Activated CD8-positive, alpha-beta memory T cell treated with anti-CD3 and anti-CD28 coated beads, Interleukin-2, amount 50 U/mL, for 1 hour (primary cell): Measurements from ENCODE around the gene CCDC197.

Experiments used
- DNase-seq: peaks from one replicate; pipeline ENCODE4 v3.0.0-alpha.2; 2020; ENCODE audit errors: extremely low read depth

Gene CCDC197

DNA sequence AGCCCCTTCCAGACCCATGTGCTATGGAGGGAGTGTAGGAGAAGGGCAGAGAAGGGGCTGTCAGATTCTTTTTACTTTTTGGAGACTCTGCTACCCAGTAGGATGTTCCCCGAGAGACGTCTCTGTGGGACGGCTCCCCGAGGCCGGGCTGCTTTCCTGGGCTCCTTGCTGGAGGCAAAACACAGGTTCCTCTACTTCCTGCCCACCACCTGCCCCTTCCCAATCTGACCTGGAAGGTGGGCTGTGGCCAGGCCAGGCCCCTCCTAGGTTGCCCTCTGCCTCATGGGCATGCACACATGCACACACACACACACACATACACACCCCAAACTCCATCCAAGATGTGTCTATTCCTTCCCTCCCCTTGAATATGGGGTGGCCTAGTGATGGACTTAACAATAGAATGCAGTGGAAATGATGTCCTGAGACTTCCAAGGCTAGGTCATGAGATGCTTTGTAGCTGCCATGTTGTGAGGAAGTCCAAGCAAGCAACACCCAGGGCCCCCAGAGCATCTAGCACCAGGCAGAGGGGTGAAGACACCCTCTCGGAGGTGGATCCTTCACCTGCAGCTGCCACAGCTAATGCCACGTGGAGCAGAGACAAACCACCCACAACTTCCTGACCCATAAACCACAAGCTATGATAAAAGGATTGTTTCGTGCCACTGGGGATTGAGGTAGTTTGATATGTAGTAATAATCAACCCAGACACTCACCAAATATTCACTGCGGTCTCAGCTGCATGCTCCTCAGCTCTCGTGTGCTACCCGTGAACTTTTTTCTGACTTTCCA is 19.1 kb upstream of the CCDC197 start:
- DNase-seq = peak; percentile 61

DNA sequence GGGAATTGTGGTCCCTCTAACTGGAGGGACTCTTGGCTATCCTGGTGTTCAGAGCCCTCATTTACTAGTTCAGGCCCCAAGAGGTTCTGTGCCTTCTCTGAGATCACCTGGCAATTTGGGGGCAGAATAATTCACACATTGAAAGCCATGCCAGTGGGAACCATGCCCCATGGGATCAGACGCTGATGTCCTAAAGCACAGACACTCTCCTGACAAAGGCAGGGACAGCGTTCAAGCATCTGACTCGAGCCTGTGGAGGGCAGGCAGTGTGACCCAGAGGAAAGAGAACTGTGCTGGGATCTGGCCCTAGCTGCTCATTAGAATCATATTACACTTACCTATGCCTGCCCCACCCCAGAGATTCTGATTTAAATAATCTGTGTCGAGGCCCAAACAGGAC is 18.4 kb upstream of the CCDC197 start:
- DNase-seq = no peak

DNA sequence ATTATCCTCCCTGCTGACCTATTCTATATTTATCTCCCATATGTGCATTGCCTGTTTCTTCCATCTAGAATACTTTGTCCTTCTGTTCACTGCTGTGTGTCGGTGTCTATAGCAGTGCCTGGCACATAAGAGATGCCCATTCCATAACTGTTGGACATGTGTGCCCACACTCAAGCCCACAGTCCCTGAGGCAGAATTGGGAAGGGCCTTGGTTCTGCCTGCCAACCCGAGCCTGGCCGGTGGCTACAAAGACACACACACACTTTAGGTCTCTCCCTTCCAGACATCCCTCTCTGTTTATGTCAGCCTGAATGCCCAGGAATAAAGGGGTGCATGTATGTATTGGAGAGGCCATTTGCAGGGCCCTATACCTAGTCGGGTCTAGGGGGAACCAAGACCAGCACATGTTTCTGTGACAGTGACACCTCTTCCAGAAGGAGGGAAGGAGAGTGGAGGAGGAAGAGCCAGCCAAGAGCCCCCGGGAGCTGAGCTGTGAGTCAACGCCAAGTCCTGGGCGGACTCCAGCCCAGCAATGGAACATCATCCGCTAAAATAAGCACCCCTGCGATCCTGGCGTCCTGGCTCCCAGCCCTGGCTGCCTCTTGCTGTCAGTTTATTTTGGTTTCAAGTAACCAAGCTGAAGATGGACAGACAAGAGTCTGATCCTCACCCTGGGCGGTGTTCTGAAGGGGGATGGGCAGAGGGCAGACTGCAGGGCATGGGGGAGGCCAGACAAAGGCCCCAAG is 16.5 kb upstream of the CCDC197 start:
- no peak for DNase-seq

DNA sequence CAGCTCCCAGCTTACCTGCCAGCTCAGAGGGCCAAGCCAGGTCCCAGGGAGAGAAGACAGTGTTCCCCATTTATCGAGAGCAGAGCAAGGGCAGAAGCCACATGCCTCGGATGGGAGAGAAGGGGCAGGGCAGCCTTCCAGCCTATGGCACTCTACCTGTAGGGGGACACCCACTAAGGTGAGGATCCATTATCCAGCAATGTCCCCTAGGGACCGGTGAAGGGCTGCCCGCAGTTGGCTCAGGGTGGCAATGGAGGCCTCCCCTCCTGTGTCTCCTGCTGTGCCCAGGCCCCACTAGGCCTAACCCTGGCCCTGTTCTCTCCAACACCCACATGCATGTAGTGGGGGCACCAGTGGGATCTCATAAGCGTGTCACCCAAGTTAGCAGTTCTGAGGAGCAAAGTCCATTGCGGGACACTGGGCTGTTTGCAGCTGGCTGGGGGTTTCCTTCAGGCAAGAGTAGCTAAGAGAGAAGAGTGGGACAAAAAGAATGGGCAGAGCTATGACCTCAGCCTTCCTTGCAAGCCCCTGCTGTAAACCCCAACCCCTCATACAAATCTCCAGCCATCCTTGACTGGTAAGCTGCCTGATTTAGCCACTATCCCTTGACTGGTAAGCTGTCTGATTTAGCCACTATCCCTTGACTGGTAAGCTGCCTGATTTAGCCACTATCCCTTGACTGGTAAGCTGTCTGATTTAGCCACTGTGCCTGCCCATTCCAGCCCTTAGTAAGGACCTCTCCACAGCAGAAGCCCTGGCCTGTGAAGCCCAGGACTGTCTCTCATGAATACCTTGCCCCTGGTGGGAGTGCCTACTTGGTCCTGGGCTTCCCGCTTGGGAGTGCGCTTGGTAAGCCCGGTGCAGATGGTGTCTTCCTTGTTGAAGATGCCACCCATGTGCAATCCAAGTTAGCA is 15.5 kb upstream of the CCDC197 start:
- no peak for DNase-seq

DNA sequence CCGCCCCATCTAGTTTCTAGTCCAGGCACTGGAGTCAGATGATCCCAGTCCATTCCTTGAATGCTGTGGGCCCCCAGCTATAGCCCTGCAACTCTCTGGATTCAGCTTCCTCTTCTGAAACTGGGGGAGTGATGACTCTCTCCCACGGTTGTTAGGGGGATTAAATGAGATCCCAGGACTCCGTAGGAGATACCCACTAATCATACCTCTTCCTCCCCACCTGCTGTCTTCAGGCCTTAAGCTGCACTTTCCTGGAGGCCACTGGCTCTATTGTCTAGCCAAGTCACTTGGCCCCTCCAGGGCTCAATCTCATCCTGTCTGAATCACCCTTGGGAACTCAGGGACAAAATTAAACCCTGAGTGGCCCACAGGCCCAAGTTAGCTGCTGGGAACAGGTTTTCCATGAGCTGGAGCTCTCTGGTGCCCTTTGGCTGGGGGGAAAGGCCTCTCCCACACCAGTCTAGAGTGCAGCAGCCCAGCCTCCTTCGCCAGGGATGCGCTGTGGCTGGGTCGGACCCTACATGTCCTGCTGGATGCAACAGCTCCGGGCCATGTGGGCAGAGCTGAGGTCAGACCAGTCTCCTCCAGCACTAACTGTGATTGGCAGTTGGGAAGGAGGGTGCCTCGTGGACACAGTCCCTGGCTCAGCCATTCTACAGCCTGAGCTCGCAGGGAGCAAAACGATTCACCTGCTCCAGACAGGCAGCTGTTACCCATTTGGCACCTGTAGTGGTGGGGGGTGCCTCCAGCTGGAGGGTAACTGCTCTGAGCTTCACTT is 14.7 kb upstream of the CCDC197 start:
- DNase-seq = no peak

GRCh38 chr14:93984070-93984469 is 13.0 kb upstream of the CCDC197 start:
- no peak for DNase-seq

DNA sequence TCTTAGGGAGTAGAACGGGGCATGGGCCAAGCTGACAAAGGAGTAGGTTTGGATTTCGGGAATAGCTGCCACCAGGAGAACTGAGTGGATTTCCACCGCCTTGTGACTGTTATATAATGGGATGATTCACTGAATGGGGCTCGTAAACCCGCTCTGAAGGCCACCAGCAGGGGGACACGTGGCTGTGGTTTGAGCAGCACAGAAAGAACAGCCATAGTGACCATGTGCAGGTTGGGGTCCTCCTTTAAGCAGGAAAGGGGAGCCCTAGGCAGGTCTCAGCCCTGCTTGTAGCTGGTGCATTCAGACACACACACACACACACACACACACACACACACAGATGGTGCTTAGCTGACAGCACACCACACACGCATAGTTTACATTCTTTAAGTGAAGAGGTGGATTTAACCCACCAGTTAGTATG is 12.1 kb upstream of the CCDC197 start:
- no peak for DNase-seq

GRCh38 chr14:93986955-93987354 is 10.1 kb upstream of the CCDC197 start:
- DNase-seq = no peak

GRCh38 chr14:93987376-93987775 is 9.7 kb upstream of the CCDC197 start:
- DNase-seq = no peak

DNA sequence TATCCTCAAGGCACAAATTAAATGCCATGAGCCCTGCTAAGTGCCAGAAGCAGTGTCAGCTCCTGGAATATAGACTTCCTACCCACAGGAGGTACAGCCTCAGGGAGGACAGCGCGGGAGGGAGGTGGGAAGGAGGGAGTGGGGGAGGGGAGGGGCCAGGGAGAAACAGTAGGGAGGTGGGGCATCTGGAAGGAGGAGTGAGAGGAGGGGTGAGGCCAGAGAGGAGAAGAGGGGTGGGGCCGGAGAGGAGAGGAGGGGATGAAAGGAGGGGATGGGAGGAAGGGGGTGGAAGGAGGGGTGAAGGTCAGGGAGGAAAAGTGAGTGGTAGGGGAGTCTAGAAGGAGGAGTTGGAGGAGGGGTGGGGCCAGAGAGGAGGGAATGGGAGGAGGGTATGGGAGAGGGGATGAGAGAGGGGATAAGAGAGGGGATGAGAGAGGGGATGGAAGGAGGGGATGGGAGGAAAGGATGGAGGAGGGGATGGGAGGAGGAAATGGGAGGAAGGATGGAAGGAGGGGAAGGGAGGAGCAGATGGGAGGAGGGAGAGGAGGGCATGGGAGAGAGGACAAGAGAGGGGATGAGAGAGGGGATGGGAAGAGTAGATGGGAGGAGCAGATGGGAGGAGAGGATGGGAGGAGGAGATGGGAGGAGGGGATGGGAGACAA is 9.2 kb upstream of the CCDC197 start:
- no peak for DNase-seq

- no peak for DNase-seq
Observed at GRCh38 chr14:93989939-93990338, 7.2 kb upstream of the CCDC197 start.

GRCh38 chr14:93991212-93991611 is 5.9 kb upstream of the CCDC197 start:
- DNase-seq = no peak

DNA sequence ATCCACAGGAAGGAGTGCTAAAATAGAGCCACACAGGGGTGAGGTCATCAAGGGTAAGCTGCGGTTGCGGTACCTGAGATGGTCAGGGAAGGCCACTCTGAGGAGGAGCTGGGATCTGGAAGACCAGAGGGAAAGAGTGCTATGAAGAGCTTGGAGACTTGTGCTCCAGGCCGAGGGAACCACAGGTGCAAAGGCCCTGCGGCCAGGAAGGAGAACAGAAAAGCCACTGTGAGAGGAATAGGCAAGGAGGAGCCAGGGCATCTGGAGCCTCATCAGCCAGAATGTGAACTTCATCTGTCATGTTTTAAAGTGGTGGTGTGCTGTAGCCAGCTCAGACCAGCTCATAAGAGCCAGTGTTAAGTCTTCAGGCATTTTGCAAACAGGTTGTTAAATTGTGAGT is 5.5 kb upstream of the CCDC197 start:
- no peak for DNase-seq

DNA sequence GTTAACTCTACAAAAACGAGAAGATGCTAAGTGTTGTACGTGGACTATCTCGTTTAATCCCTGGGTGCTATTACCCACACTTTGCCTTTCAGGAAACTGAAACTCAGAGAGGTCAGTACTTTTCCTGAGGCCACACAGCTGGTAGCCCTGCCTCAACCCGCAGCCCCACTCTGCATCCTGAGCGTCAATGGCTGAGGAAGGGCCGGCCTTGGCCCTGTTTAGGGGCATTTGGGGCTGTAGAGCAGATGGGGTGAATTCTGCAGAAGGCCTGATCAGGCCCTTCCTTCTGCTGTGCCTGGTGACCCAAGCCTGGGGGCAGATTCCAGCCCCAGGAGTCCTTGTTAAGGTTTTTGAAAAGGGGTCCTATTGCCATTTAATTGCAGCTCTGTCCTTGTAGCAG is 3.7 kb upstream of the CCDC197 start:
- no peak for DNase-seq

- DNase-seq = no peak
Observed at GRCh38 chr14:93994919-93995682, 2.0 kb upstream of the CCDC197 start.

DNA sequence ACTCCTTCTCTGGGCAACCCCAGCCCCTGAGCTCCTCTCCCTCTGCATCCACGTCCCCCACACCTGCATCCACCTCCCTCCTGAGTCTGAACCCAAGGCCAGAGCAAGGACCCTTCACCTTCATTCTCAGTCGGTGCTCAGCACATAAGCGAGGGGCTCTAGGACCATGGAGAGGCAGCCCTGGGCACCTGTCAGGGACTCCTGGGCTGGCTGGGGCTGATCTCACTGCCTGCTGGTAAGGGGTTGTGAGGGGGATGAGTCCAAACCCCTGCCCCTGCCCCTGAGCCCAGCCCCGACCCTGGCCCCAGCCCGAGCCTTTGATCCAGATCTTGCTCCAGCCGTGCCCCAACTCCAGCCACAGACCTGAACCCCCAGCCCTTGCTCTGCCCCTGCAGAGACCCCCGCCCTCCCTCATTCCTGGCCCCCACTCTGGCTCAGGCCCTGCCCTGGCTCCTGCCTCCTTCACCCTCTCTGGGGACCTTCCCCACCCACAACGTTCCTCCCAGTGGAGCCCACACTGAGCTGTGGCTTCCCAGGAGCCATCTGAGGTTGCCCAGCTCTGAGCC is 888 bp upstream of the CCDC197 start:
- no peak for DNase-seq

DNA sequence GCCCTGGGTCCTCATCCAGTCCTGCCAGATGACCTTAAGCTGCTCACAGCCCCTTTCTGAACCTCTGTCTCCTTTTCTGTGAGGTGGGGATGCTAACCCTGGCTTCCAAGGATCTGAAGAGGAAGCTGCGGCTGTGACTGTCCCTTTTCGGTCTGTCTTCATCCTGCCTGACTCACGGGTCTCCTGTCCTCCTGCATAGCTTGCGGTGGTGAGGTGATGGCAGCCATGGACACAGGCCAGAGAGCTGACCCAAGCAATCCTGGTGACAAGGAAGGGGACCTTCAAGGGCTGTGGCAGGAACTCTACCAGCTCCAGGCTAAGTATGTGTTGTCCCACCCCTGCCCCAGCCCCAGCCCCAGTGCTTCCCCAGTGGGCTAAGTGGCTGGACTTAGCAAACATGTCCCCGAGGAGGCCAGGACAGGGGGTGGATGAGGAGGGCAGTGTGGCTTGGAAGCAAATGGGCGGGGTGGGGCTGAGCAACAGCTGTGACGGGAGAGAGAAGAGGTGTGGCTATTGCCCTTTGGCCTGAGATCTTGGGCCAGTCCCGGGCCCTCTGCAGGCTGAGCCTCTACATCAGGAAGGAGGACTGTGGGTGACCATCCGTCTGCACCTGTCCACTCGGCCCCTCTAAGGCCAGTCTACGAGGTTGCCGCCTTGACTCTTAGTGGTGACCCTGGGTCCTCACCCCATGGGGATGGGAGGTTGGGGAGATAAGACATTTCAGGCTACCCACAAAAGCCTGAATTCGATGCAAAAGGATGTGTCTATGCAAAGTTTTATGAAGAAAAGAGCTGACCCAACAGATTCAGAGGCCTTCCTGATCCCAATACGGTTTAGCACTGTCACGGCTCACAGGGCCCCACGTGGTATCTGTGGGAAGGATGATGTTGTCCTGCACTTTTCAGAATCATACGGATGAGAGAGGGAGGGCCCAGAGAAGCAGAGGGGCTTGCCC is 1.1 kb downstream of the CCDC197 start:
- no peak for DNase-seq

DNA sequence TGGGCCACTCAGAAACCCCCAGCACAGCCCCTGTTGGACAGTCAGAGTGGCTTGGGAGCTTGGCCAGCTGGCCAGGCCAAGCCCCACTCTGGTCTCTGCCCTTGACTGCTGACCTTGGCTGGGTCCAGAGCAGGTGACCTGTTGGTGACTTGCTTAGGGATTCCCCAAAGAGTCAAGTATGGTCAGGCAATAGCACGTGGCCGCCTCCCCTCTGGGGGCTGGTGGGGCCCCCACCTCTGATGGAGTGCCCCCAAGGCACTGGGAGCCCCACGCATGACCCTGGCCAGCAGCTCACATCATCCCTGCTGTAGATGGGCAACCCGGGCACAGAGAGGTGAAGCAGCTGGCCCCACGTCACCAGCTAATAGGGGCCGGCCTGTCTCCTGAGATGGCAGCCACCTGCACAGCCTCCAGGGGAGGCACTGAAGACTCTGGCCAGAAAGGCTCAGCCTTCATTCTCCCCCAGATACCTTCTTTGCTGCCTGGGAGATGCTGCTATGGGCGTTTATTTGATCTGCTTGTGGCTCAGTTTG is 1.8 kb downstream of the CCDC197 start:
- DNase-seq = no peak
